A172 (cell line): Measurements from ENCODE around the gene EXOC1L. TPM values are rescaled to one million over a fixed set of nuclear protein-coding genes. Genes with fewer than 3 reads are reported as not detected.

Source experiments
- DNase-seq: peaks from one replicate; pipeline ENCODE4 v3.0.0-alpha.2; 2015; ENCODE audit warnings: low spot score
- total RNA-seq: library from RNA; depleted of rRNA; stranded (reverse); fragments of >200 nt; shearing (Covaris generic); gene quantifications from 2 replicates; pipeline ENCODE4 v1.2.3, GENCODE V29; 2014; rRNA removed

EXOC1L gene
- total RNA-seq, 1 experiment from 2014 or later: not detected

- no peak for DNase-seq
Measured at GRCh38 chr4:55880652-55881280, 61.2 kb downstream of the EXOC1L start.

- DNase-seq: no peak
Measured at GRCh38 chr4:55884093-55884850, 64.7 kb downstream of the EXOC1L start.

GRCh38 chr4:55884851-55885219 is 65.2 kb downstream of the EXOC1L start:
- no peak for DNase-seq

Other genes with a start within 250 kb of the EXOC1L start
- 2.9 TPM in 1 of 2 replicates, not detected in the other for gene PDCL2, start 227.5 kb upstream of the EXOC1L start, total RNA-seq
- 38.9 and 55.0 TPM in 2 replicates for gene NMU, start 183.5 kb upstream of the EXOC1L start, total RNA-seq
- 40.5 and 55.6 TPM in 2 replicates for gene EXOC1, start 33.9 kb downstream of the EXOC1L start, total RNA-seq
- 11.7 and 17.9 TPM in 2 replicates for gene CEP135, start 129.2 kb downstream of the EXOC1L start, total RNA-seq